ENCODE data around the gene NPHP4.

NPHP4 gene

GRCh38 chr1:5865774-5866173 lies 126.5 kb downstream of the NPHP4 start:
- no peaks in the 10 kb centered on the region for H3K4me1 ChIP-seq (ENCODE audit: low read length)
- H3K27ac ChIP-seq (ENCODE audit: low read length), result no peak overlapping the region
- no peak for TF ChIP-seq EZH2phosphoT487 (IDR thresholded peaks at IDR 0.05; ENCODE audit: low read length)
- TF ChIP-seq EZH2 (optimal IDR thresholded peaks at IDR 0.05; ENCODE audit: low read depth, low read length), result no peak
- no peak for TF ChIP-seq CTCF (IDR thresholded peaks at IDR 0.05; ENCODE audit: low read length)
- no peak for DNase-seq
- H3K9me3 ChIP-seq (replicated peaks; ENCODE audit: insufficient read depth, low read length), result no peaks in the 10 kb centered on the region
- H3K9ac ChIP-seq (ENCODE audit: low read length), result no peak overlapping the region
- no peaks in the 10 kb centered on the region for H3K79me2 ChIP-seq (ENCODE audit: low read length)
- no peak overlapping the region for H3K4me3 ChIP-seq (ENCODE audit: low read length)
- no peaks in the 10 kb centered on the region for H3K27me3 ChIP-seq (replicated peaks; ENCODE audit: insufficient read depth, low read length)
- H3K4me2 ChIP-seq (ENCODE audit: low read depth, low read length), result no peak overlapping the region
- no peaks in the 10 kb centered on the region for H3K36me3 ChIP-seq (replicated peaks; ENCODE audit: insufficient read depth, low read length)
- no peaks in the 10 kb centered on the region for H3K9me2 ChIP-seq (replicated peaks; ENCODE audit: insufficient read depth, low read length)
- H4K20me1 ChIP-seq (ENCODE audit: insufficient read depth, low read length), result no peaks in the 10 kb centered on the region
- no peaks in the 10 kb centered on the region for H3F3A ChIP-seq (ENCODE audit: insufficient read depth, low read length)
- H2AFZ ChIP-seq (ENCODE audit: low read length), result no peak overlapping the region

- H3K27ac ChIP-seq (ENCODE audit: low read length), result no peak overlapping the region
- H3K9me3 ChIP-seq (replicated peaks; ENCODE audit: insufficient read depth, low read length), result no peaks in the 10 kb centered on the region
- H3K9me2 ChIP-seq (replicated peaks; ENCODE audit: insufficient read depth, low read length), result no peaks in the 10 kb centered on the region
- no peak for DNase-seq
- H3K4me1 ChIP-seq (ENCODE audit: low read length), result no peaks in the 10 kb centered on the region
- no peaks in the 10 kb centered on the region for H3K27me3 ChIP-seq (replicated peaks; ENCODE audit: insufficient read depth, low read length)
- TF ChIP-seq EZH2 (optimal IDR thresholded peaks at IDR 0.05; ENCODE audit: low read depth, low read length) (no peak), CTCF (IDR thresholded peaks at IDR 0.05; ENCODE audit: low read length) (no peak), EZH2phosphoT487 (IDR thresholded peaks at IDR 0.05; ENCODE audit: low read length) (no peak)
- H4K20me1 ChIP-seq (ENCODE audit: insufficient read depth, low read length), result no peaks in the 10 kb centered on the region
- no peaks in the 10 kb centered on the region for H3F3A ChIP-seq (ENCODE audit: insufficient read depth, low read length)
- H3K9ac ChIP-seq (ENCODE audit: low read length), result no peak overlapping the region
- H3K36me3 ChIP-seq (replicated peaks; ENCODE audit: insufficient read depth, low read length), result no peaks in the 10 kb centered on the region
- no peak overlapping the region for H3K4me3 ChIP-seq (ENCODE audit: low read length)
- no peak overlapping the region for H3K4me2 ChIP-seq (ENCODE audit: low read depth, low read length)
- H2AFZ ChIP-seq (ENCODE audit: low read length), result no peak overlapping the region
- H3K79me2 ChIP-seq (ENCODE audit: low read length), result no peaks in the 10 kb centered on the region
These were observed 127.2 kb downstream of the NPHP4 start for GRCh38 chr1:5865056-5865455.

GRCh38 chr1:5864256-5864655 lies 128.0 kb downstream of the NPHP4 start:
- no peaks in the 10 kb centered on the region for H3K9me2 ChIP-seq (replicated peaks; ENCODE audit: insufficient read depth, low read length)
- no peaks in the 10 kb centered on the region for H3K27me3 ChIP-seq (replicated peaks; ENCODE audit: insufficient read depth, low read length)
- no peak overlapping the region for H2AFZ ChIP-seq (ENCODE audit: low read length)
- H3K27ac ChIP-seq (ENCODE audit: low read length), result no peak overlapping the region
- no peaks in the 10 kb centered on the region for H3K9me3 ChIP-seq (replicated peaks; ENCODE audit: insufficient read depth, low read length)
- no peaks in the 10 kb centered on the region for H3F3A ChIP-seq (ENCODE audit: insufficient read depth, low read length)
- TF ChIP-seq EZH2 (optimal IDR thresholded peaks at IDR 0.05; ENCODE audit: low read depth, low read length) (no peak), CTCF (IDR thresholded peaks at IDR 0.05; ENCODE audit: low read length) (no peak), EZH2phosphoT487 (IDR thresholded peaks at IDR 0.05; ENCODE audit: low read length) (no peak)
- H4K20me1 ChIP-seq (ENCODE audit: insufficient read depth, low read length), result no peaks in the 10 kb centered on the region
- no peak for DNase-seq
- no peaks in the 10 kb centered on the region for H3K4me1 ChIP-seq (ENCODE audit: low read length)
- no peaks in the 10 kb centered on the region for H3K36me3 ChIP-seq (replicated peaks; ENCODE audit: insufficient read depth, low read length)
- H3K79me2 ChIP-seq (ENCODE audit: low read length), result no peaks in the 10 kb centered on the region
- no peak overlapping the region for H3K9ac ChIP-seq (ENCODE audit: low read length)
- no peak overlapping the region for H3K4me2 ChIP-seq (ENCODE audit: low read depth, low read length)
- no peak overlapping the region for H3K4me3 ChIP-seq (ENCODE audit: low read length)

Data from MM.1S (cell line).